H9 (cell line): ENCODE data around the gene FBN3. TPM values are rescaled to one million over a fixed set of nuclear protein-coding genes. Genes with fewer than 3 reads are reported as not detected.

Experiments
- DNase-seq: peaks from one replicate; pipeline ENCODE4 v3.0.0-alpha.2; 2017
- H2AFZ ChIP-seq: one replicate; pipeline ENCODE4 v1.6.1; 2013; ENCODE audit warnings: mild to moderate bottlenecking, low read length, control low read depth, moderate library complexity
- H2AK5ac ChIP-seq: 2 replicates; pipeline ENCODE4 v1.6.1; 2013; ENCODE audit warnings: low read length, control low read depth, mixed read lengths; ENCODE audit not compliant: insufficient read length
- H2BK120ac ChIP-seq: one replicate; pipeline ENCODE4 v1.6.1; 2013; ENCODE audit warnings: low read depth, mild to moderate bottlenecking, low read length, control low read depth, inconsistent platforms; ENCODE audit not compliant: poor library complexity, severe bottlenecking
- H2BK12ac ChIP-seq: 2 replicates; pipeline ENCODE4 v1.6.1; 2013; ENCODE audit warnings: low read length, control low read depth, mixed read lengths, low read depth; ENCODE audit not compliant: insufficient read length
- H2BK15ac ChIP-seq: 2 replicates; pipeline ENCODE4 v1.6.1; 2013; ENCODE audit warnings: low read depth, low read length, control low read depth
- H2BK20ac ChIP-seq: one replicate; pipeline ENCODE4 v1.6.1; 2013; ENCODE audit warnings: low read depth, mild to moderate bottlenecking, low read length, control low read depth, inconsistent platforms; ENCODE audit not compliant: poor library complexity, severe bottlenecking
- H2BK5ac ChIP-seq: 2 replicates; pipeline ENCODE4 v1.6.1; 2013; ENCODE audit warnings: low read length, control low read depth, mixed read lengths; ENCODE audit not compliant: insufficient read length
- H3K14ac ChIP-seq: 2 replicates; pipeline ENCODE4 v1.6.1; 2013; ENCODE audit warnings: low read length, control low read depth; ENCODE audit not compliant: insufficient read depth
- H3K18ac ChIP-seq: 2 replicates; pipeline ENCODE4 v1.6.1; 2013; ENCODE audit warnings: low read depth, mild to moderate bottlenecking, mixed read lengths, low read length, control low read depth; ENCODE audit not compliant: insufficient read length
- H3K23ac ChIP-seq: 2 replicates; pipeline ENCODE4 v1.6.1; 2013; ENCODE audit warnings: low read length, control low read depth, mixed read lengths, low read depth; ENCODE audit not compliant: insufficient read length
- H3K23me2 ChIP-seq: 2 replicates; pipeline ENCODE4 v1.6.1; 2013; ENCODE audit warnings: low read depth, mild to moderate bottlenecking, mixed read lengths, low read length, control low read depth; ENCODE audit not compliant: insufficient read length, poor library complexity, severe bottlenecking
- H3K27ac ChIP-seq: 2 replicates; pipeline ENCODE4 v1.5.1; 2013; ENCODE audit warnings: low read length, control low read depth, mixed read lengths, low read depth; ENCODE audit not compliant: insufficient read length
- H3K27me3 ChIP-seq: 2 replicates; pipeline ENCODE4 v1.6.1; 2013; ENCODE audit warnings: low read length, control low read depth, inconsistent platforms; ENCODE audit not compliant: insufficient read depth
- H3K4ac ChIP-seq: 2 replicates; pipeline ENCODE4 v1.6.1; 2013; ENCODE audit warnings: low read depth, mild to moderate bottlenecking, control low read depth, inconsistent platforms, low read length, moderate library complexity
- H3K4me1 ChIP-seq: 2 replicates; pipeline ENCODE4 v1.6.1; 2013; ENCODE audit warnings: low read length, control low read depth, inconsistent platforms; ENCODE audit not compliant: insufficient read depth
- H3K4me2 ChIP-seq: 2 replicates; pipeline ENCODE4 v1.6.1; 2013; ENCODE audit warnings: low read length, control low read depth, mixed read lengths; ENCODE audit not compliant: insufficient read length, insufficient read depth
- H3K56ac ChIP-seq: 2 replicates; pipeline ENCODE4 v1.6.1; 2013; ENCODE audit warnings: low read depth, mild to moderate bottlenecking, mixed read lengths, low read length, control low read depth; ENCODE audit not compliant: insufficient read length
- H3K79me1 ChIP-seq: 2 replicates; pipeline ENCODE4 v1.6.1; 2013; ENCODE audit warnings: low read depth, mild to moderate bottlenecking, moderate library complexity, low read length, control low read depth, inconsistent platforms; ENCODE audit not compliant: insufficient read depth, poor library complexity, severe bottlenecking
- H3K79me2 ChIP-seq: 2 replicates; pipeline ENCODE4 v1.6.1; 2013; ENCODE audit warnings: low read length, control low read depth, inconsistent platforms; ENCODE audit not compliant: insufficient read depth
- H3K9ac ChIP-seq: 2 replicates; pipeline ENCODE4 v1.6.1; 2013; ENCODE audit warnings: low read length, control low read depth, mixed read lengths; ENCODE audit not compliant: insufficient read length; ENCODE audit errors: extremely low read depth
- H3K9me3 ChIP-seq: one replicate; pipeline ENCODE4 v1.6.1; 2013; ENCODE audit warnings: low read depth, low read length, inconsistent platforms; ENCODE audit not compliant: control insufficient read depth
- H3T11ph ChIP-seq: one replicate; pipeline ENCODE4 v1.6.1; 2013; ENCODE audit warnings: mild to moderate bottlenecking, low read length, control low read depth, inconsistent platforms
- H4K20me1 ChIP-seq: one replicate; pipeline ENCODE4 v1.6.1; 2013; ENCODE audit not compliant: control insufficient read depth, insufficient read length, insufficient read depth
- H4K5ac ChIP-seq: 2 replicates; pipeline ENCODE4 v1.6.1; 2013; ENCODE audit warnings: low read depth, mild to moderate bottlenecking, mixed read lengths, low read length, control low read depth; ENCODE audit not compliant: insufficient read length
- H4K8ac ChIP-seq: replicated peaks from 2 replicates; pipeline ENCODE4 v1.6.1; 2013; ENCODE audit warnings: low read length, control low read depth, mixed read lengths, low read depth; ENCODE audit not compliant: insufficient read length
- H4K91ac ChIP-seq: 2 replicates; pipeline ENCODE4 v1.6.1; 2013; ENCODE audit warnings: low read depth, mild to moderate bottlenecking, moderate library complexity, mixed read lengths, low read length, control low read depth; ENCODE audit not compliant: insufficient read length
- H3K27ac Mint-ChIP-seq, 3 experiments: 2 replicates in 2 of 3; 3 replicates in 1 of 3; pipeline ENCODE4 v1.8.0; 2020 to 2021; ENCODE audit warnings: mixed read lengths in 3 of 3, mild to moderate bottlenecking in 1 of 3, moderate library complexity in 1 of 3
- H3K27me3 Mint-ChIP-seq: 2 replicates; pipeline ENCODE4 v1.8.0; 2021; ENCODE audit warnings: low read depth, mild to moderate bottlenecking, moderate library complexity, mixed read lengths
- H3K36me3 Mint-ChIP-seq, 3 experiments: 2 replicates in 2 of 3; 3 replicates in 1 of 3; pipeline ENCODE4 v1.8.0; 2020 to 2021; ENCODE audit warnings: low read depth in 3 of 3, mixed read lengths in 3 of 3; ENCODE audit not compliant: insufficient read depth in 1 of 3
- H3K4me1 Mint-ChIP-seq, 2 experiments: 2 replicates each; pipeline ENCODE4 v1.8.0; 2020; ENCODE audit warnings: mixed read lengths in 2 of 2
- H3K4me3 Mint-ChIP-seq, 2 experiments: 2 replicates in 1 of 2; 3 replicates in 1 of 2; pipeline ENCODE4 v1.8.0; 2020 to 2021; ENCODE audit warnings: mild to moderate bottlenecking in 2 of 2, mixed read lengths in 2 of 2, moderate library complexity in 1 of 2
- H3K9me3 Mint-ChIP-seq, 2 experiments: 2 replicates in 1 of 2; 3 replicates in 1 of 2; pipeline ENCODE4 v1.8.0; 2020; ENCODE audit warnings: mild to moderate bottlenecking in 2 of 2, mixed read lengths in 2 of 2, moderate library complexity in 1 of 2
- CTCF ChIP-seq: fragments of 200-600 bp; sonication (generic); conservative IDR thresholded peaks from 3 replicates; pipeline ENCODE4 v1.8.0; 2021; ENCODE audit warnings: antibody characterized with exemption, mild to moderate bottlenecking
- WGBS: extraction: QIAGEN DNeasy Blood & Tissue Kit; methylation state at CpG from one replicate; pipeline ENCODE4 v1.1.7; 2013; ENCODE audit warnings: missing lambda C conversion rate, low lambda C conversion rate, mixed read lengths; ENCODE audit not compliant: insufficient read length; ENCODE audit errors: extremely low coverage; 5-methylcytosine and 5-hydroxymethylcytosine counted together
- total RNA-seq: library from RNA; stranded (reverse); gene quantifications from 2 replicates; pipeline ENCODE4 v1.2.1, GENCODE V29; 2021

The FBN3 gene
- total RNA-seq, 1 experiment from 2014 or later, result 31.0 TPM

- TF ChIP-seq CTCF, result peak; percentile 30; the same call in 1 of the 3 replicates
- no peaks in the 10 kb centered on the region for H3K4me1 Mint-ChIP-seq
- H3K9me3 Mint-ChIP-seq, result peaks cover 17 to 19% of the 10 kb centered on the region in 2 experiments
Observed at GRCh38 chr19:8096071-8096470, 53.3 kb downstream of the FBN3 start.

More at GRCh38 chr19:8096071-8096470, 53.3 kb downstream of the FBN3 start:
- Histone ChIP-seq H3K27ac (no peak overlapping the region), H2AK5ac (no peak overlapping the region), H3T11ph (no peak overlapping the region), H3K4me1 (no peaks in the 10 kb centered on the region), H3K27me3 (no peaks in the 10 kb centered on the region), H3K23ac (no peak overlapping the region), H3K14ac (no peak overlapping the region), H3K79me1 (no peaks in the 10 kb centered on the region), H3K18ac (no peak overlapping the region), H3K9me3 (peaks cover 13% of the 10 kb centered on the region), H3K23me2 (no peaks in the 10 kb centered on the region), H3K56ac (no peak overlapping the region), H3K4me2 (no peak overlapping the region), H2BK12ac (no peak overlapping the region), H4K20me1 (peaks cover 2% of the 10 kb centered on the region), H3K79me2 (no peaks in the 10 kb centered on the region), H4K5ac (no peak overlapping the region), H2BK20ac (no peak overlapping the region), H3K4ac (no peak overlapping the region), H2BK15ac (no peak overlapping the region), H2AFZ (no peak overlapping the region), H4K8ac (no peak overlapping the region), H2BK5ac (no peak overlapping the region), H2BK120ac (no peak overlapping the region), H3K9ac (no peak overlapping the region), H4K91ac (no peak overlapping the region)
- Mint-ChIP-seq H3K27ac (no peak overlapping the region), H3K36me3 (peaks cover 65 to 72% (median 72%) of the 10 kb centered on the region in 3 experiments), H3K4me3 (no peak overlapping the region), H3K27me3 (peaks cover 2% of the 10 kb centered on the region; the same call in 1 of the 2 replicates)
- WGBS, result no CpG with 5 or more reads among the region's 3 CpGs
- no peak for DNase-seq
